Tongue (tissue), 2 donors: ENCODE measurements around the gene PRKRIP1. TPM values are rescaled to one million over a fixed set of nuclear protein-coding genes. Genes with fewer than 3 reads are reported as not detected.
"Not testable (repeated sequence)": the region's sequence is repeated elsewhere in the genome, so short reads cannot be mapped to it uniquely, and the experiment has no call there.

ENCODE experiments used
- DNase-seq: peaks from one replicate; pipeline ENCODE4 v3.0.0-alpha.2; 2015
- total RNA-seq: library from RNA; depleted of rRNA; stranded (reverse); fragments of >200 nt; gene quantifications from one replicate; pipeline ENCODE4 v1.2.3, GENCODE V29; 2014

The PRKRIP1 gene
- total RNA-seq, 1 donor from 2014 or later = 35.2 TPM

DNA sequence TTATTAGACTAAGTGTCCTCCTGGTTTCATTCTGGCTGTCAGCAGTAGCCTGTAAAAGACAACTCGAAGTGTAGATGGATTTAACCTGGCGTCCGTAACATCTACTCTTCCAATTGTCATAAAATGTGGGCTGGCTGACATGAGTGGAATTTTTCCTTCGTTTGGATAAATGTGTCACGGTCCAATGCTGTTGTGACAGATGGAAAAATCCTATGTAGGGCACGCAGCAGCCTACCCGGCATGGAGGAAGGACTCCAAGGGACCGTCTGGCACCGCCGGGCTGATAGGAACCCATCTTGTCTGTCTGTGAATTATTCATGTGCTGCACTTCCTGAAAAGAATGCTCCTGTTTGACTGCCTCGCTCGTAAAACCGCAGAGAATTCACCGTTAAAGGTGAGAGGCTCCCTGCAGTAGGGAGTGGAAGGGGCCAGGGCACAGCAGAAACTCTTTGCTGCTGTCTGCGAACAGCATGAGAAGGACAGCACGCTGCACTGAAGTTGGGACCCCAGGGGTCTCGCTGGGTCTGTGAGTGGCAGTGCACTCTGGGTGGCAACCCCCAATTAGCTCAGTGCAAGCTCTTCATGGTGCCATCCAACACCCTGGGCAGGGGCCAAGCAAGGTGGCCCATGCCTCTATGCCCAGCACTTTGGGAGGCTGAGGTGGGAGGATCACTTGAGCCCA, 35.6 kb downstream of the PRKRIP1 start:
- peak; percentile 16 for DNase-seq

DNA sequence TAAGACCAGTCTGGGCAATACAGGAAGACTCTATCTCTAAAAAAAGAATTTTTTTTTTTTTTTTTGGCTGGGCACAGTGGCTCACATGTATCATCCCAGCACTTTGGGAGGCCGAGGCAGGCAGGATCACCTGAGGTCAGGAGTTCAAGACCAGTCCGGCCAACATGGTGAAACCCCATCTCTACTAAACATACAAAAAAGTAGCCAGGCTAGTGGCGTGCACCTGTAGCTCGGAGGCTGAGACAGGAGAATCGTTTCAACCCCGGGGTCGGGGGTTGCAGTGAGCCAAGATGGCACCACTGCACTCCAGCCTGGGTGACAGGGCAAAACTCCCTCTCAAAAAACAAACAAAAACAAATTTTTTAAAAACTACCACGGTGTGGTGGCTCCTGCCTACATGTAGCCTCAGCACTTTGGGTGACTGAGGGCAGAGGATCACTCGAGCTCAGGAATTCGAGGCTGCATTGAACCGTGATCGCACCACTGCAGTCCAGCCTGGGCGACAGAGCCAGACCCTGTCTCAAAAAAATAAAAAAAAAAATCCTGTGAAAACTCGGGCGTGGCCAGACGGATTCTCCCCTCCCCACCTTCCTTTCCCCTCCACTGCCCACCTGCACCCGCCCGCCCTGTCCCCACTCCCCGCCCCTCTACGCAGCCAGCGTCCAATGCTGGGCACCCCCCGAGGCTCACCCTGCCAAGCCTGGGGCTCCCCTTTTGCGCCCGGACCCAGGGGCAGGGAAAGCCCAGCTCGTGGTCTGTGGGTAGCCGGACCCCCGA, 36.5 kb downstream of the PRKRIP1 start:
- peak; percentile 24 for DNase-seq

DNA sequence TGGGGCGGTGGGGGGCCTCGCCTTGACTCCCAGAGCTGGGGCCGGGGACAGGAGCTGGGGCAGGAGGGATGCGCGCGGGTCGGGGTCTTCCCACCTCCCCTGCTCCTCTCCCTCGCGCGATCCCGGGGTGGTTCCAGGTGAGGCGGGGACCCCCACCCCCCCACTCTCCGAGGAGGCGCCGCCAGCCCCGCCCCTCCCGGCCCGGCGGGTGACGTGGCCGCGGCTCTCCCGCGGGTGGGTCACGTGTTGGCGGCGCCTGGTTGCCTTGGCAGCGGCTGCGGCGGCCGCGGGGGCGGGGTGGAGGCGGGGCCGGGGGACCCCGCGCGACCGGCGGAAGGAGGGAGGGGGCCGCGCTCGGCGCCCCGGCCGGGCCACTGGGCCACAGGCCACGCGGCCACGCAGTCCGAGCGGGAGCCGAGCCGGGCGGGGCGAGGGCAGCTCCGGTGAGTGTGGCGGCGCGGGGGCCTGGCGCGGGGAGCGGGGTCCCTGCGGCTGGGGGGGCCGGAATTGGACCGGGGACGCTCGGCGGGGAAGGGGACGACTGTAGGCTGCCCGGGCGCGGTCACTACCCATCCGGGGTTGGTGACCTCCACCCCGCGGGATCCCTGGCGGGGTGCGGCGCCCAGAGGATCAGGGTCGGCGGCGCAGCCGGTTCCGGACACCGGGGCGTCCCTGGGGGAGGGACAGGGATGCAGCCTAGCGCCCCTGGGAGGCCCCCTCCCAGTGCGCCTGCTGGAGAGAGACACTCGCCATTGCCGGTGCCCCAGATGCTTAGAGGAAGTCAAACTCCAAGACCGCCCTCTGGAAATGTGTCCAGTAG, 37.3 kb downstream of the PRKRIP1 start, which contains the start of gene ORAI2:
Gene ORAI2, plus strand, starts transcription at position 357 of the 820 bp plus-strand sequence. CDS start 5,382 bp downstream, outside the sequence.
- peak; percentile 83 for DNase-seq

DNA sequence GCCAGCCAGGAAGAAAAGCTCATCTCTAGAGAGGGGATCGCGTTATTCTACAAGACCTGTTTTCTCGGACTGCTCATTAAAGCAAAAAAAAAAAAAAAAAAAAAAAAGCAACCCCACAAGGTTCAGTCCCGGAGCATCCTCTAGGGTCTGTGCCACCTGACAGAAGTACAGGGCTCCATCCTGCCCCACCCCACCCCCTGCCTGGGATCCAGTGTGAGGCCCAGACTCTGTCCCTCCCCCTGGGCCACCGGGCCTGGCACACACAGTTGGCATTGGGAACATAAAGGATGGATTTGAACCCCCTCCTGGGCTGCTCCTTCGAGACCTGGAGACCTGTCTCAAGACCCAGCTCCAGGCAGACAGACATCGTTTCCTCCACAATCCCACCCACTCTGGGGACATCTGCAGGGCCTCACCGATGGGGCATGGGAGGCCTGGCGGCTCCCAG, 37.9 kb downstream of the PRKRIP1 start:
- DNase-seq = no peak

DNA sequence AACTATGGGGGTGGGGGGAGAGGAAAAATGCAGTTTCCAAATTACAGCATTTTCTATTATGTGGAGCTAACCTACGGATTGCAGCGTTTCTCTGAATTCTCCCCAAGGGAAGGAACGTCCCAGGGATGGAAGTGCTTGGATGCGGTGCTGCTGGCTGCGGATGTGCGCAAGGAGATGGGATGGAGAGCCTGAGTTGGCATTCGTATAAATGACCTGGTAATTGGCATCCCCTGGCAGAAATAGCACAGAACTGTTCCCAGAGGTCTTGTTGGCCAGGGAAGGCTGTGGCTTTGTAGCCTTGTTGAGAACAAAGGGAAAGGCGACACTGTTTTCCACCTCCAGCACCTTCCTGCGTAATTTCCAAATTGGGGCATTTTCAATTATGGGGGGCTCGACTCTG, 40.0 kb downstream of the PRKRIP1 start:
- DNase-seq = no peak

DNA sequence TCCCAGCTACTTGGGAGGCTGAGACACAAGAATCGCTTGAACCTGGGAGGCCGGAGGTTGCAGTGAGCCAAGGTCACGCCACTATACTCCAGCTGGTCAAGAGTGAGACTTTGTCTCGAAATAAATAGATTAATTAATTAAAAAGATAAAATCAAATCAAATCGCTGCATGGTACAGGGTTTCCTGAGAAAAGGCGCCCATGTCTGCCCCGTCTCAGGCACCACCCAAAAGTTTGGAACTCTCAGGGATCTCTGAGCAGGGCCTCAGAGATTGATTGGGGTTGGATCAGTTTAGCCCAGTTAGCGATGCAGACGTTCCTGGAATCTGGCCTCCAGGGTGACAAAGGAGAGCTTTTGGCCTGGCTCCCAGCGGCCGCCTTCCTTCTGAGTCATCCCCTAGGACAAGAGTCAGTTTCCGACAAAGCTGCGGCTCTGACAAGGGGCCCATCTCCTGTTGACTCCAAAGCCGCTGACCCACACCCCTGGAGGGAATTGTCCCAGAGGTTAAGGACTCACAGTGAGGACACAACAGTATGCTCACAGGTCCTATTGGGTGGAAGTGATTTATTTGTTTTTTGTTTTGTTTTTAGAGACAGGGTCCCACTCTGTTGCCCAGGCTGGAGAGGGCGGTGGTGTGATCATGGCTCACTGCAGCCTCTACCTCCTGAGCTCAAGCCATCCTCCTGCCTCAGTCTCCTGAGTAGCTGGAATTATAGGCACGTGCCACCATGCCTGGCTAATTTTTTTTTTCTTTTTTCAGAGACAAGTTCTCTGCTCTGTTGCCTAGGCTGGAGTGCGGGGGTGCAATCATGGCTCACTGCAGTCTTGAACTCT, 44.0 kb downstream of the PRKRIP1 start:
- peak; percentile 24 for DNase-seq

DNA sequence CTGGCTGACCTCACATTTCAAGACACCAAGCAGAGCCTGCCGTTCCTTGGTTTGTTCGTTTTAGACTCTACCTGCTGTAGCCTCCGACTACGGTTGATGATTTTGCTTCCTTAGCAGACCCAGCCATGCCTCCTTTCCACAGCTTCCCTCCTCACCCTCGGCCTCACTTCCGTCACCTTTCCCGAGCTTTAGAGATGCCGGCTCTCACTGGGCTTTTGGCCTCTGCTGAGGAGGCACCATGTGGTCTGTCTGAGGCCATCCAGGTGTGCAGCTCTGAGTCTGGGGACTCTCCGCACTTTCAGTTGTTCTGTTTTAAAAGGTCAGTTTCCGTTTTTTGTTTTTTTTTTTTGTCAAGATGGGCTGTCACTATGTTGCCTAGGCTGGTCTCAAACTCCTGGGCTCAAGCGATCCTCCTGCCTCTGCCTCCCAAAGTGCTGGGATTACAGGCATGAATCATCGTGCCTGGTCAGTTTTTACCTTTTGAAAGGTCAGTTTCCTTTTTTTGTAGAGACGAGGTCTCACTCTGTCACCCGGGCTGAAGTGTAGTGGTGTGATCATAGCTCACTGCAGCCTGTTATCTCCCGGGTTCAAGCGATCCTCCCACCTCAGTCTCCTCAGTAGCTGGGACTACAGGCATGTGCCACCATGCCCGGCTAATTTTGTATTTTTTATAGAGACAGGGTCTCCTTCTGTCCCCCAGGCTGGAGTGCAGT, 49.0 kb downstream of the PRKRIP1 start:
- no peak for DNase-seq

DNA sequence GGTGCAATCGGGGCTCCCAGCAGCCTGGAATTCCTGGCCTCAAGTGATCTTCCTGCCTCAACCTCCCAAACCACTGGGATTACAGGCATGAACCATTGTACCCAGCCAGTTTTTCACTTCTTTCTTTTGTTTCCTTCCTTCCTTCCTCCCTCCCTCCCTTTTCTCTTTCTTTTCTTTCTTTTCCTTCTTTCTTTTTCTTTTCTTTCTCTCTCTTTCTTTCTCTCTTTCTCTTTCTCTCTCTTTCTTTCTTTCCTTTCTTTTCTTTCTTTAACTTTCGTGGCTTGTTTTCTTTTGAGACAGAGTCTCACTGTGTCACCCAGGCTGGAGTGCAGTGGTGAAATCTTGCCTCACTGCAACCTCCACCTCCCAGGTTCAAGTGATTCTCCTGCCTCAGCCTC, 49.5 kb downstream of the PRKRIP1 start:
- no peak for DNase-seq

DNA sequence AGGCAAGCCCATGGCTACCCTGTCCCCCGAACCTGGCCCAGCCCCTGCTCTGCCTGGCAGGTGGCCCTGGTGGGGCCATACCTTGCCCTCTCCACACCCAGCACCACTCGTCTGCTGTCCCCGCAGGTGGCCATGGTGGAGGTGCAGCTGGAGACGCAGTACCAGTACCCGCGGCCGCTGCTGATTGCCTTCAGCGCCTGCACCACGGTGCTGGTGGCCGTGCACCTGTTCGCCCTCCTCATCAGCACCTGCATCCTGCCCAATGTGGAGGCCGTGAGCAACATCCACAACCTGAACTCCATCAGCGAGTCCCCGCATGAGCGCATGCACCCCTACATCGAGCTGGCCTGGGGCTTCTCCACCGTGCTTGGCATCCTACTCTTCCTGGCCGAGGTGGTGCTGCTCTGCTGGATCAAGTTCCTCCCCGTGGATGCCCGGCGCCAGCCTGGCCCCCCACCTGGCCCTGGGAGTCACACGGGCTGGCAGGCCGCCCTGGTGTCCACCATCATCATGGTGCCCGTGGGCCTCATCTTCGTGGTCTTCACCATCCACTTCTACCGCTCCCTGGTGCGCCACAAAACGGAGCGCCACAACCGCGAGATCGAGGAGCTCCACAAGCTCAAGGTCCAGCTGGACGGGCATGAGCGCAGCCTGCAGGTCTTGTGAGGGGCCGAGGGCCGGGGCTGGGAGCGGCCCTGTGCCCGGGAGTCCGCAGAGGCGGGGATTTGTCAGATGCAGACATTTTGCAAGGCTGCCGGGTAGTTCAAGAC, 50.4 kb downstream of the PRKRIP1 start:
- DNase-seq = no peak

DNA sequence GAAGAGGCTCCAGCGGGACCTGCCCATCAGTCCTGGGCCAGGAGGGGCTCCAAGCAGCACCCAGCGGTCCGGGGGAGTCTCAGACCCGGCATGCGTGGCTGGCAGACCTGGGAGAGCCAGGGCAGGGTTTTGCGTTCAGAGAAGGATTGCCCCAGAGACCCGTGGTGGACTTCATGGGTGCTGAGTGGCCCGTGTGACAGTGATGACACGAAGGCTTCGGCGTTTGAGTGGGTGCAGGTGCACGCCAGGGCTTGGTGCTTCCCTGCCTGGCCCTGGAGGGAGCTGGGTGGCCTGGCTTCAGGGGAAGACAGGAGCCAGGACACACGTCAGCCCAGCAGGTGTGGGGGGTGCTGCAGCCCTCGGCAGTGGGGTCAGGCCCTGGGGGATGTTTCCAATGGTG, 51.1 kb downstream of the PRKRIP1 start:
- DNase-seq = no peak

DNA sequence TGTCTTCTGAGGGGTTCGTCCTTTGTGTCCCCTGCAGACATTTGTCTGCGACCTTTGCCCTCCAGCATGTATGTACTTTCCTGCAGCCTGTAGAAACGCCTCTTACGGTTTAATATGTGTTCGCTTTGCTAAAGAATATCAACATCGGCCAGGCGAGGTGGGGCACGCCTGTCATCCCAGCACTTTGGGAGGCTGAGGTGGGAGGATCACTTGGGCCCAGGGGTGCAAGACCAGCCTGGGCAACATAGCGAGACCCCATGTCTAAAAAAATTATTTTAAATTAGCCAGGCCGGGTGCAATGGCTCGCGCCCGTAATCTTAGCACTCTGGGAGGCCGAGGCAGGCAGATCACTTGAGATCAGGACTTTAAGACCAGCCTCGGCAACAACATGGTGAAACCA, 53.0 kb downstream of the PRKRIP1 start:
- DNase-seq = no peak

DNA sequence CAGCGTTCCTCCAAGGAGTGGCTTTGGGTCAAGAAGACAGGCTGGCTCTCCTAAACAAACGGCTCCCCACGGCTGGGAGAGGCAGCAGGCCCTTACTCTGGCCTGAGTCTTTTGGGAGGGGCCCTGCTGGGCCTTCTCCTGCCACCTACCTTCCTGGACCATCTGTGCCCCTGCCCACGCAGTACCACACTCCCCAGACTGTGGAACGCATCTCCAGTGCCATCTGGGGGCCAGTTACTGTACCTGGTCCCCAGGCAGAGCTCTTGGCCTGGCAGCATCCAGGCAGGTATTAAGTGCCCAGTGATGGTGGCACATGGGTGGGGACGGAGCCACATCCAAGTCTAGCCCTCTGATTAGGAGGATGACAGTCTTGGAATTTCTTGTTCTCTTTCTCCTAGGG, 54.1 kb downstream of the PRKRIP1 start:
- DNase-seq = no peak

DNA sequence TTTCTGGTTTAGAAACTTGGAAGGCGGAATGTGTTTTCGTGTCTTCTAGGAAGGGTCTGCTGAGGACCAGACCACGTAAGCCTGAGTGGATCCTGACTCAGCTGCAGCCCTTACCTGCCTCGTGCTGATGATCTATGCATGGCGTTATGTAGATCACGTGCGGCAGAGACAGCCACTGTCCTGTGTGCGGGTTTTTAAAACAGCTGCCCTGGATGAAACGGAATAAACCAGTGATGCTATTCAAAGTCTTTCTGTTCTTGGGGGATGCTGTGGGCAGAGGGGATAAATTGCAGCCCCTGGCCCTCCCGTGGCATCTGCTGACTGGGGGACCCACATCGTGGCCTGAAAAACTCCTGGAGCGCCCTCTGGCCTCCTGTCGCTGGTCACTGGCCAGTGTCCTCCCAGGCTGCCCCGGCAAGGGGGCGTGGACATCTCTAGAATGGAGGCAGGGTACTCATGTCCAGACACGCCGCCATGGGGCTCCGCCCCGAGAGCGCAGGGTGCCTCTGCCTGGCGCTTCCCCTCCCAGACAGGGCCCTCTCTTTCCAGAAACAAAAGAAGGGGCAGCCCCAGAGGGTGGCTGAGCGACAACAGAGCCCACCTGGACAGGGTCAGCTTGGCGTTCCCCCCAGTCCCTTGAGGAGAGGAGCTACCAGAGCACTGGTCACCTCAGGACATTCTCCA, 55.4 kb downstream of the PRKRIP1 start:
- DNase-seq = no peak

DNA sequence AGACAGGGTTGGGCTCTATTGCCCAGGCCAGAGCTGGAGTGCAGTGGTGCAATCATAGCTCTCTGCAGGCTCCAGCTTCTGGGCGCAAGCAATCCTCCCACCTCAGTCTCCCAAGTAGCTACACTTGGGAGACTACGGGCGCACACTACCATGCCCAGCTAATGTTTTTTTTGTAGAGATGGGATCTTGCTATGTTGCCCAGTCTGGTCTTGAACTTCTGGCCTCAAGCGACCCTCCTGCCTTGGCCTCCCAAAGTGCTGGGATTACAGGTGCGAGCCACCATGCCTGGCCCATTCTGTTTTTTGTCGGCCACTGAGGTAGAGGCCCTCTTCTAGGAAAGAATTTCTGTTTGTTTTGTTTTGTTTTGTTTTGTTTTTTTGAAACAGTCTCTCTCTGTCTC, 56.3 kb downstream of the PRKRIP1 start:
- no peak for DNase-seq

DNA sequence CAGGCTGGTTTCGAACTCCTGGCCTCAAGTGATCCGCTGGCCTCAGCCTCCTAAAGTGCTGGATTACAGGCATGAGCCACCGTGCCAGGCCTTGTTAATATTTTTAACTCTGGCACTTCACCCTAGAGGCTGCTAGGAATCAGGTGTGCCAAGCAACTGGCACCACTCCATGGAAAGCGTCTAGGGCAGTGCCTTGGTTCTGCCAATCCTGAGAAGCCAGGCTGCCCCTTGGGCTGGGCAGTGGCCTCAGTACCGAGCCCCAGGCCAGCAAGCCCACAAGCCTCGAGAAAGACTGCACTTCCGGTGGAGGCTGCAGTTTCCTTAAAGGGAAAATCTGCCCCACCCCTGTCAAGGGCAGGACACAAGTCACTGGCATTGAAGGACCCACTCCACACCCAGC, 57.2 kb downstream of the PRKRIP1 start:
- no peak for DNase-seq

DNA sequence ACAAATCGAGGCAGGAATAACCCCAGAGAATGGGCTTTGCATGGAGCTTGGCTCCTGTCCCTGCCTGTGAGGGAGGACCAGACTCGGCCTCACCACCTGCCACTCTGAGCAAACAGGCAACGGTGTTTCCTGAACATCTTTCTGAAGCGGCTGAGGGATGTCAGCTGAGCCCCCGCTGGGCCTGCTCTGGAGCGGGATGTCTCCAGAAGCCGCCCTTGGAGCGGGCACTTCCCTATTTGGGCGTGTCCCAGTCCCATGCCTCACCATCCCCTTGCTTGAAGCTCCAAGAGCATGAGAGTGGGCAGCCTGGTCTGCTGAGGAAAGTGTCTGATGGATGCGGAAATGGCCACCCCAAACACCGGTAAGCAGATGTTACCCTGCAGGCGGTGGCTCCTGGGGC, 58.3 kb downstream of the PRKRIP1 start:
- no peak for DNase-seq

DNA sequence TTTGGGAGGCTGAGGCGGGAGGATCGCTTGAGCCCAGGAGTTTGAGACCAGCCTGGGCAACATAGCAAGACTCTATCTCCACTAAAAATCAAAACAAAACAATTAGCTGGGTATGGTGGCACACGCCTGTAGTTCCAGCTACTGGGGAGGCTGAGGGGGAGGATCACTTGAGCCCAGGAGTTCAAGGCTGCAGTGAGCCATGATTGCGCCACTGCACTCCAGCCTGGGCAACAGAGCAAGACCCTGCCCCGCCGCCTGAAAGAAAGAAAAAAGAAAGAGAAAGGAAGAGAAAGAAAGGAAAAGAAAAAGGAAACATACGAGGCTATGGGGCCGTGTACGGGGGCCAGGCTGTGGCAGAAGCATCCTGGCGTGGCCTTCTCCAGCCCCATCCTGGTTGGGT, 58.8 kb downstream of the PRKRIP1 start:
- DNase-seq = not testable (repeated sequence)

DNA sequence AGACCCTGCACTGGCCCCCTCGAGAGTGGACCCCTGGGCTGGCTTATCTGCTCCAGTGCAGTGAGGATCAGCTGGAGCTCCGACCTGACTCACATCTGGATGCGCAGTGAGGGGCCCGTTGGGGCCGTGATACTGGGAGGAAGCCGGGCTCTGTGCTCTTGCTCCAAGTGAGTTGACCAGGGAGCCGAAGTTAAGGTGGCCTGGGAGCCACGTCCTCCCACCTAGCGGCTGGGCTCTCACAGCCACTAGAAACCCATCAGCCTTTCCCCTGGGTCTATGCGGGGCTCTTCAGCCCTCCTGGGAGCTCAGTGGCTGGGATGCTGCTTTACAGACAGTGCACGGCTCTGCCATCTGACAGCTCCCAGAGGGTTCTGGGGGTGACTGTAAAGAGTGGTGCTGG, 59.4 kb downstream of the PRKRIP1 start:
- DNase-seq = no peak

DNA sequence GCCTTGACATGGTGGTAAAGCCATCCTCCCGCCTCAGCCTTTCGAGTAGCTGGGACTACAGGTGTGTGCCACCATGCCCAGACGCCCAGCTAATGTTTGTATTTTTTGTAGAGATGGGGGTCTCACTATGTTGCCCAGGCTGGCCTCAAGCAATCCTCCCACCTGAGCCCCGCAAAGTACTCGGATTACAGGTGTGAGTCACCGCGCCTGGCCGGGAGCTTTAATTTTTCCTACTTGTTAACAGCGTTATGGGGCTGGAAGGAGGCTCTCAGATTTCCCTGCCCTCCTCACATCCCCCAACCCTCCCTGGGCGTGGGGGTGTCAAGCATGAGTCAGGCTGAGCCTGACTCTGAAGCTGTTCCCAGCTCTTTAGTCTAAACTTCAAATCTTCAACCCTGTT, 60.2 kb downstream of the PRKRIP1 start:
- DNase-seq = no peak
